T follicular helper cell (primary cell): ENCODE data around the gene CDC42SE1.
"Not testable (repeated sequence)": the region's sequence is repeated elsewhere in the genome, so short reads cannot be mapped to it uniquely, and the experiment has no call there.

ENCODE experiments used
- DNase-seq: peaks from one replicate; pipeline ENCODE4 v3.0.0-alpha.2; 2020; ENCODE audit warnings: low read depth
- total RNA-seq, 2 experiments: gene quantifications; one replicate each; lab custom pipeline; 2026; lab: John Stamatoyannopoulos, UW

The CDC42SE1 gene
- total RNA-seq: 309 to 745 reads per million in 2 experiments

GRCh38 chr1:151059109-151060006 lies at the start of gene CDC42SE1:
CDC42SE1 (minus strand) TSS chr1:151059622; CDS start chr1:151055730, 3,892 bp downstream.
- peak; percentile 72 for DNase-seq

- no peak for DNase-seq
Measured at GRCh38 chr1:151108331-151108730, 48.9 kb upstream of the CDC42SE1 start.

GRCh38 chr1:151106894-151107293 lies 47.5 kb upstream of the CDC42SE1 start:
- no peak for DNase-seq

GRCh38 chr1:151104630-151105029 lies 45.2 kb upstream of the CDC42SE1 start:
- DNase-seq: no peak

GRCh38 chr1:151098126-151098525 lies 38.7 kb upstream of the CDC42SE1 start:
- no peak for DNase-seq

- DNase-seq: not testable (repeated sequence)
Measured at GRCh38 chr1:151097426-151097825, 38.0 kb upstream of the CDC42SE1 start.

- DNase-seq: no peak
Measured at GRCh38 chr1:151085953-151086559, 26.6 kb upstream of the CDC42SE1 start.

- DNase-seq: no peak
Measured at GRCh38 chr1:151072224-151072623, 12.8 kb upstream of the CDC42SE1 start.

- DNase-seq: peak; percentile 83
Measured at GRCh38 chr1:151070474-151071276, 11.3 kb upstream of the CDC42SE1 start, which contains the start of gene GABPB2. GABPB2 (plus strand) TSS chr1:151070761; CDS start chr1:151088190, 17,429 bp downstream.

- no peak for DNase-seq
Measured at GRCh38 chr1:151069103-151069486, 9.7 kb upstream of the CDC42SE1 start.

GRCh38 chr1:151067185-151067584 lies 7.8 kb upstream of the CDC42SE1 start:
- DNase-seq: no peak

GRCh38 chr1:151065089-151065645 lies 5.7 kb upstream of the CDC42SE1 start:
- DNase-seq: no peak

GRCh38 chr1:151062741-151063371 lies 3.4 kb upstream of the CDC42SE1 start:
- no peak for DNase-seq

GRCh38 chr1:151061704-151062103 lies 2.3 kb upstream of the CDC42SE1 start:
- no peak for DNase-seq

GRCh38 chr1:151060657-151061421 lies 1.4 kb upstream of the CDC42SE1 start:
- DNase-seq: no peak

GRCh38 chr1:151060007-151060656 lies 710 bp upstream of the CDC42SE1 start, which contains the start of gene MLLT11:
MLLT11 (plus strand) TSS chr1:151060397; CDS start chr1:151067225, 6,828 bp downstream.
- no peak for DNase-seq

GRCh38 chr1:151058692-151059091 lies 730 bp downstream of the CDC42SE1 start:
- DNase-seq: no peak

GRCh38 chr1:151056149-151056548 lies 3.3 kb downstream of the CDC42SE1 start:
- no peak for DNase-seq

GRCh38 chr1:151055581-151055980 lies 3.8 kb downstream of the CDC42SE1 start:
- no peak for DNase-seq

GRCh38 chr1:151054971-151055547 lies 4.4 kb downstream of the CDC42SE1 start:
- no peak for DNase-seq
